B cell (primary cell): Measurements from ENCODE around the gene ANKRD33B. TPM values are rescaled to one million over a fixed set of nuclear protein-coding genes. Genes with fewer than 3 reads are reported as not detected.
A peak's percentile ranks its signal among the peaks of the same experiment; 100 is the strongest.

ENCODE experiments used
- ATAC-seq: fragments of 200-7000 bp; cut with Tn5 transposase; one replicate; pipeline ENCODE4 v1.10.0; 2021; ENCODE audit warnings: low read depth, mild to moderate bottlenecking, moderate number of reproducible peaks, moderate library complexity
- CTCF ChIA-PET: fragments of 350-600 bp; sonication (Branson Sonifier 250); formaldehyde crosslinking; loops from one replicate; lab custom pipeline; 2021; ENCODE audit warnings: antibody characterized with exemption, inconsistent platforms; lab: Charles Lee
- POLR2A ChIA-PET: fragments of 350-600 bp; sonication (Branson Sonifier 250); formaldehyde crosslinking; loops from one replicate; lab custom pipeline; 2021; ENCODE audit warnings: antibody characterized with exemption; lab: Charles Lee
- DNase-seq: peaks from one replicate; pipeline ENCODE4 v3.0.0; 2013
- H2AFZ ChIP-seq: 2 replicates; pipeline ENCODE4 v1.6.1; 2012; ENCODE audit warnings: mild to moderate bottlenecking, low read depth, low read length; ENCODE audit not compliant: insufficient read depth, poor library complexity, severe bottlenecking
- H3K27ac ChIP-seq, 2 donors: 1 replicate in 1 of 2; 2 replicates in 1 of 2; pipeline ENCODE4 v1.5.1; 2012 to 2013; ENCODE audit warnings: low read length in 2 of 2, mild to moderate bottlenecking in 2 of 2, moderate library complexity in 1 of 2
- H3K27me3 ChIP-seq, 4 experiments: fragments of 200-600 bp in 1 of 4; sonication (generic) in 1 of 4; replicated peaks in 1 of 4; 1 replicate in 2 of 4; 2 replicates in 2 of 4; pipeline versions ENCODE4 v1.6.1 to v1.7.0; 2013 to 2016; ENCODE audit warnings: low read length in 3 of 4, mild to moderate bottlenecking in 2 of 4, mixed read lengths in 1 of 4, moderate library complexity in 1 of 4; ENCODE audit not compliant: insufficient read depth in 4 of 4, control insufficient read depth in 3 of 4; ENCODE audit errors: control extremely low read depth in 1 of 4
- H3K36me3 ChIP-seq, 2 experiments: replicated peaks in 1 of 2; 1 replicate in 1 of 2; 2 replicates in 1 of 2; pipeline versions ENCODE4 v1.6.1 to v1.7.1; 2013; ENCODE audit warnings: low read length in 1 of 2; ENCODE audit not compliant: insufficient read depth in 2 of 2, control insufficient read depth in 1 of 2; ENCODE audit errors: control extremely low read depth in 1 of 2, extremely low read depth in 1 of 2
- H3K4me1 ChIP-seq, 2 donors: fragments of 200-600 bp in 1 of 2; sonication (generic) in 1 of 2; 1 replicate in 1 of 2; 2 replicates in 1 of 2; pipeline versions ENCODE4 v1.5.1 to v1.6.1; 2013 to 2017; ENCODE audit warnings: low read length in 2 of 2; ENCODE audit not compliant: control insufficient read depth in 2 of 2, insufficient read depth in 2 of 2
- H3K4me2 ChIP-seq: replicated peaks from 2 replicates; pipeline ENCODE3; 2012; ENCODE audit warnings: mild to moderate bottlenecking, low read depth, low read length; ENCODE audit not compliant: poor library complexity, severe bottlenecking
- H3K4me3 ChIP-seq, 5 experiments: fragments of 200-600 bp in 1 of 5; sonication (generic) in 1 of 5; 1 replicate in 3 of 5; 2 replicates in 2 of 5; pipeline versions ENCODE4 v1.5.1 to v1.7.0; 2011 to 2016; ENCODE audit warnings: low read length in 4 of 5, mild to moderate bottlenecking in 4 of 5, low read depth in 2 of 5, control low read depth in 1 of 5, moderate library complexity in 1 of 5; ENCODE audit not compliant: insufficient read depth in 1 of 5; ENCODE audit errors: control extremely low read depth in 1 of 5, extremely low read depth in 1 of 5
- H3K79me2 ChIP-seq: fragments of 200-600 bp; sonication (generic); one replicate; pipeline ENCODE4 v1.6.0; 2016; ENCODE audit warnings: low read length; ENCODE audit not compliant: control insufficient read depth, insufficient read depth
- H3K9ac ChIP-seq: fragments of 200-600 bp; sonication (generic); 2 replicates; pipeline ENCODE4 v1.6.1; 2017; ENCODE audit warnings: mild to moderate bottlenecking, low read length, moderate library complexity
- H3K9me3 ChIP-seq, 3 donors: one replicate each; pipeline versions ENCODE4 v1.6.1 to v1.7.1; 2013; ENCODE audit warnings: low read length in 2 of 3; ENCODE audit not compliant: control insufficient read depth in 2 of 3, insufficient read depth in 1 of 3; ENCODE audit errors: control extremely low read depth in 1 of 3
- H4K20me1 ChIP-seq: 2 replicates; pipeline ENCODE4 v1.6.0; 2012; ENCODE audit warnings: mild to moderate bottlenecking, low read length; ENCODE audit not compliant: insufficient read depth, control insufficient read depth, poor library complexity, severe bottlenecking
- H3K27ac Mint-ChIP-seq: one replicate; pipeline ENCODE4 v1.8.0; 2021; ENCODE audit warnings: mixed read lengths
- H3K27me3 Mint-ChIP-seq: one replicate; pipeline ENCODE4 v1.8.0; 2021; ENCODE audit warnings: mixed read lengths
- H3K4me1 Mint-ChIP-seq: one replicate; pipeline ENCODE4 v1.8.0; 2021; ENCODE audit warnings: mixed read lengths
- H3K4me3 Mint-ChIP-seq: one replicate; pipeline ENCODE4 v1.8.0; 2021; ENCODE audit warnings: mixed read lengths
- H3K9me3 Mint-ChIP-seq: one replicate; pipeline ENCODE4 v1.8.0; 2022; ENCODE audit warnings: mixed read lengths; ENCODE audit not compliant: insufficient read depth
- CTCF ChIP-seq: fragments of 200-600 bp; IDR thresholded peaks from one replicate; pipeline ENCODE4 v1.8.0; 2022; ENCODE audit warnings: antibody characterized with exemption, mild to moderate bottlenecking
- EZH2 ChIP-seq: IDR thresholded peaks from 2 replicates; pipeline ENCODE4 v1.6.1; 2012; ENCODE audit warnings: borderline replicate concordance, low read depth, mild to moderate bottlenecking, moderate library complexity, low read length; ENCODE audit not compliant: insufficient read depth, poor library complexity, severe bottlenecking
- WGBS: methylation state at CpG from one replicate; pipeline ENCODE4 v1.1.5; 2013; ENCODE audit warnings: missing lambda C conversion rate; ENCODE audit not compliant: insufficient coverage; 5-methylcytosine and 5-hydroxymethylcytosine counted together
- intact Hi-C: fragments of 100-400 bp; cut with micrococcal nuclease; formaldehyde crosslinking; loops from one replicate; pipeline ENCODE4 v1.10.0; 2022
- polyA plus RNA-seq: library from polyadenylated mRNA; depleted of rRNA; stranded (reverse); fragments of >200 nt; gene quantifications from 2 replicates; pipeline ENCODE4 v1.2.3, GENCODE V29; 2012
- total RNA-seq, 2 donors: library from RNA; stranded (reverse); fragments of 120-200 nt in 1 of 2; gene quantifications; 1 replicate in 1 of 2; 2 replicates in 1 of 2; pipeline versions ENCODE4 v1.2.3 to v1.2.4, GENCODE V29; 2013 to 2022

Gene ANKRD33B
- total and polyA plus RNA-seq, 2 donors (not counting 1 experiment from before 2014, with no cell fraction given): 2.9 to 23.4 TPM

GRCh38 chr5:10562201-10563109, 1.4 kb upstream of the ANKRD33B start:
- intact Hi-C loops: loop anchor here (2.0 to 5.0 kb wide), 3 partner anchors 26 to 120 kb away; partner anchors contain the start of gene ROPN1L
- Histone ChIP-seq H3K4me1 (peaks cover 43 to 54% of the 10 kb centered on the region in 2 donors), H3K27me3 (no peaks in the 10 kb centered on the region), H3K36me3 (no peaks in the 10 kb centered on the region), H2AFZ (peak overlapping the region; percentile 59), H4K20me1 (peaks cover 9% of the 10 kb centered on the region), H3K9me3 (peaks cover 0 to 12% (median 0%) of the 10 kb centered on the region in 3 donors), H3K79me2 (peaks cover 31% of the 10 kb centered on the region), H3K27ac (peak overlapping the region; percentile 76 to 96), H3K9ac (peak overlapping the region; percentile 88), H3K4me2 (peak overlapping the region; percentile 99), H3K4me3 (peak overlapping the region in 4 of 5 experiments; percentile 64 to 84 (median 78))
- 19% methylated on average over 42 of the region's 45 CpGs for WGBS
- H3K27me3 Mint-ChIP-seq: no peaks in the 10 kb centered on the region
- no peaks in the 10 kb centered on the region for H3K9me3 Mint-ChIP-seq
- peaks cover 56% of the 10 kb centered on the region for H3K4me1 Mint-ChIP-seq
- peak; percentile 82 for DNase-seq
- no peak for TF ChIP-seq EZH2
- TF ChIP-seq CTCF: no peak
- POLR2A ChIA-PET: interaction anchor here (0.6 to 1.2 kb wide), 2 partner anchors 18 to 65 kb away, joined by 3 to 5 read pairs; no protein-coding TSS in a partner anchor
- peak overlapping the region; percentile 90 for H3K27ac Mint-ChIP-seq
- H3K4me3 Mint-ChIP-seq: peak overlapping the region; percentile 82
- CTCF ChIA-PET: interaction anchor here (1.0 to 3.4 kb wide), 4 partner anchors 45 to 73 kb away, joined by 5 to 25 read pairs (median 6); no protein-coding TSS in a partner anchor
- peak; percentile 34 for ATAC-seq
